WERI-Rb-1 (cell line): Measurements from ENCODE around the gene DGKB.

Source experiments
- DNase-seq: peaks from one replicate; pipeline ENCODE4 v3.0.0-alpha.2; 2020
- H3K27ac ChIP-seq: fragments of 250-450 bp; sonication (Bioruptor Pico); 2 replicates; pipeline ENCODE4 v1.5.1; 2020; ENCODE audit warnings: mild to moderate bottlenecking, moderate library complexity
- H3K27me3 ChIP-seq: fragments of 250-450 bp; sonication (Bioruptor Pico); 2 replicates; pipeline ENCODE4 v1.5.1; 2021; ENCODE audit warnings: mild to moderate bottlenecking, low read depth, moderate library complexity; ENCODE audit not compliant: insufficient read depth, severe bottlenecking
- H3K36me3 ChIP-seq: fragments of 250-450 bp; sonication (Bioruptor Pico); 2 replicates; pipeline ENCODE4 v1.5.1; 2020; ENCODE audit warnings: mild to moderate bottlenecking, moderate library complexity
- H3K4me3 ChIP-seq: 2 replicates; pipeline ENCODE4 v1.5.1; 2011; ENCODE audit warnings: low read depth, mild to moderate bottlenecking, control low read depth, low read length
- H3K9me3 ChIP-seq: fragments of 250-450 bp; sonication (Bioruptor Pico); 2 replicates; pipeline ENCODE4 v1.5.1; 2021; ENCODE audit warnings: mild to moderate bottlenecking, moderate library complexity; ENCODE audit not compliant: severe bottlenecking
- CTCF ChIP-seq: IDR thresholded peaks from 2 replicates; pipeline ENCODE4 v1.5.1; 2011; ENCODE audit warnings: low read depth, mild to moderate bottlenecking, control low read depth, inconsistent platforms, low read length

The DGKB gene

GRCh38 chr7:14389595-14389994, 513.0 kb downstream of the DGKB start:
- H3K27ac ChIP-seq, result no peak overlapping the region
- no peaks in the 10 kb centered on the region for H3K9me3 ChIP-seq
- no peak overlapping the region for H3K4me3 ChIP-seq
- no peak for DNase-seq
- H3K27me3 ChIP-seq, result no peaks in the 10 kb centered on the region
- no peaks in the 10 kb centered on the region for H3K36me3 ChIP-seq
- no peak for TF ChIP-seq CTCF

DNA sequence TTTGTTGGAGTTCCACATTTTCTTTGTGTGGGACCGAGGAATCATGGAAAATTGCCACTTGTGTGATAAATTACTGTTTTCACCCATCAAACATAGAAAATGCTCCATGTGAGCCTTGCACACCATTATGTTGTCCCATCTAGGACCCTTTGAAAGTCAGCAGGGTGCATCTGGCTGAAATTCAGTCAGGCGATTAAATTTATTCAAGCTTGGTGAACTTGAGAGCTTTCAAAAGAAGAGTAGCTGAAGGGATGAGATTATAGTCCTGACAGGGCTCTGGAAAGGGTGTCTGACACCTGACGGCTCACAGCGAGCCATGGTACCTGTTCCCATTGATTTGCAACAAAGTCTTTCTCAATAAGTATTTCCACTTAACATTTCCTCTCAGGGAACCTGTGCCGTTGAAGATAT, 513.4 kb downstream of the DGKB start:
- H3K9me3 ChIP-seq, result no peaks in the 10 kb centered on the region
- no peak for DNase-seq
- no peaks in the 10 kb centered on the region for H3K36me3 ChIP-seq
- no peak overlapping the region for H3K4me3 ChIP-seq
- no peak for TF ChIP-seq CTCF
- no peak overlapping the region for H3K27ac ChIP-seq
- no peaks in the 10 kb centered on the region for H3K27me3 ChIP-seq

DNA sequence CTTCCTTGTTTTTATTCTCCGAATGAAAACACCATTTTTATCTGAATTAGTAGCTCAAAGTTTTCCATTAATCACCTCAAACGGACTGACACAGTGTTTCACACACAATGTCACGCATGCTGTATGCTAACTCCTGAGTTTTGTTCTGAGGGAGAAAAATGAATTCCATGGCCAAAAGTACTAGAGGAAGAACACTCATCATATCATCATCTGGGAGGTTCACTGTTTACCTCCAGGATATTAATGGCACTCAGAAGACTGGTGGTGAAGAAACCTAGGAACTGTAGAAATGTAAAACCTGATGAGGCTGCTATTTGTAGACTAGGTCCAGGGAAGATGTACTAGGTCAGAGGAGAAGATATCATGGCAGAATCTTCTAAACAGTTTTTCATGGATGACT, 517.5 kb downstream of the DGKB start:
- TF ChIP-seq CTCF, result no peak
- DNase-seq, result no peak
- Histone ChIP-seq H3K4me3 (no peak overlapping the region), H3K36me3 (no peaks in the 10 kb centered on the region), H3K9me3 (no peaks in the 10 kb centered on the region), H3K27me3 (no peaks in the 10 kb centered on the region), H3K27ac (no peak overlapping the region)

DNA sequence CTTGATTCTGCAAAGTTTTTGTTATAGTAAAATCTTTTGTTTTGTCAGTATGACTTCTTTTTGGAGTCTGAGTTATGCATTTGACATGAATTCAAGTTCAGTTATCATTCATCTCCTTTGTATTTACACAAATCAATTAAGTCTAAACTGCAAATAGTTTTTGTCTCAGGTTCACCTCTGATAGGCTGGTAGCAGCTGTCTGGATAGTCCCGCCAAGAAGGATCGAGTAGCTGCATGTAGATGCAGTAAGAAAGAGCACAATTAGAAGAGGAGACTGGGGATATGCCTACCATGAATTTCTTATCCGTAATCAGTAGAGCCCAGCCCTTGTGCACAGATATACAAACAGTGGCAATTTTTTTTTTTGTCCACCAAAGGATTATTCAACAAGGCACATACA, 520.6 kb downstream of the DGKB start:
- TF ChIP-seq CTCF, result no peak
- Histone ChIP-seq H3K4me3 (no peak overlapping the region), H3K36me3 (no peaks in the 10 kb centered on the region), H3K27me3 (no peaks in the 10 kb centered on the region), H3K27ac (no peak overlapping the region), H3K9me3 (no peaks in the 10 kb centered on the region)
- DNase-seq, result no peak

DNA sequence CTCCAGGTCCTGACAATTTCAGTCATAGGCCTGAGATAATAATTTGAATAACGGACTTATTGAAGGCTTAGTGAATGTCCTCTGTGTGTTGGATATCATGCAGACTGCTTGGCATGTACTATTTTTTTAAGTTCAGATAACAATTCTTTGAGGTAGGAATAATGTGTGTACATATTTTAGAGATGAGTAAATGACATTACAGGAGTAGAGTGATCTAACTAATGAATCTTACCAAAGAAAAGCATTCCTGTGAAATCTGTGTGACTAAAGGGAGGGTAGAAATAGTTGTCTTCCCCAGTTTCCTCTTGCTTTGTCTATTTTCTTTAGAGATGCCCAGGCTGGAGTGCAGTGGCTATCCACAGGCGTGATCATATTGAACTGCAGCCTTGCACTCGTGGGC, 521.2 kb downstream of the DGKB start:
- no peak for DNase-seq

More for the DNA sequence above, 521.2 kb downstream of the DGKB start:
- Histone ChIP-seq H3K9me3 (no peaks in the 10 kb centered on the region), H3K27me3 (no peaks in the 10 kb centered on the region), H3K4me3 (no peak overlapping the region), H3K36me3 (no peaks in the 10 kb centered on the region), H3K27ac (no peak overlapping the region)
- TF ChIP-seq CTCF, result no peak
